Dermis microvascular lymphatic vessel endothelial cell (primary cell): ENCODE data around the gene TMEM182. TPM values are rescaled to one million over a fixed set of nuclear protein-coding genes. Genes with fewer than 3 reads are reported as not detected.

Source experiments
- DNase-seq, 2 donors: peaks; one replicate each; pipeline versions ENCODE4 v3.0.0 to v3.0.0-alpha.2; 2010; ENCODE audit warnings: low read depth in 2 of 2
- total RNA-seq: library from RNA; depleted of rRNA; stranded (reverse); fragments of >200 nt; gene quantifications from 2 replicates; pipeline ENCODE4 v1.2.1, GENCODE V29; 2014

Gene TMEM182
- total RNA-seq, 1 donor from 2014 or later: 0.39 TPM

DNA sequence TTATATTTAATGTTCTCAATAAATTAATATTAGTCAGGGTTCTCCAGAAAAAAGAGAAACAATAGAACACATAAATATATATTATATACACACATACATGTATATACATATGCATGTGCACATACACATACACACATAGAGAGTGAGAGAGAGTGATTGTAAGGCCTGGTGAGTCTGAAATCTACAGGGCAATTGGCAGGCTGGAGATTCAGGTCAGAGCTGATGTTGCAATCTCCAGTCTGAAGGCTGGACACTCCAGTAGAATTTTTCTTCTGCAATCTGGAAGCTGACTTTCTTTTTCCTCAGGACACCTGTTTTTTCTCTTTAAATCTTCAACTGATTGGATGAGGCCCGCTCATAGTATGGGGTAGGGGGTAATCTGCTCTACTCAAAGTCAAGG is 3.2 kb downstream of the TMEM182 start:
- DNase-seq: no peak

DNA sequence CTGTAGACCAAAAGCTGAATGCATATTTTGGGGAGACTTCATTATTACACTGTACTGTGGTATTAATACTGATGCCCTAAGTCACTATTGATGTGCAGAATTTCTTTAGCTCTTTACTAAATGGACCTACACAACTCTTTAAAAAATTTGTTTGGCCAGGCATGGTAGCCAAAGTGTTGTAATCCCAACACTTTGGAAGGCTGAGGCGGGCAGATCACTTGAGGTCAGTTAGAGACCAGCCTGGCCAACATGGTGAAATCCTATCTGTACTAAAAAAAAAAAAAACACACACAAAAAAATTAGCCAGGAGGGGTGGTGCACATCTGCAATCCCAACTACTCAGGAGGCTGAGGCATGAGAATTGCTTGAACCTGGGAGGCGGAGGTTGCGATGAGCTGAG is 6.4 kb downstream of the TMEM182 start:
- DNase-seq: no peak

- no peak for DNase-seq
Measured at GRCh38 chr2:102768892-102769291, 7.1 kb downstream of the TMEM182 start.

DNA sequence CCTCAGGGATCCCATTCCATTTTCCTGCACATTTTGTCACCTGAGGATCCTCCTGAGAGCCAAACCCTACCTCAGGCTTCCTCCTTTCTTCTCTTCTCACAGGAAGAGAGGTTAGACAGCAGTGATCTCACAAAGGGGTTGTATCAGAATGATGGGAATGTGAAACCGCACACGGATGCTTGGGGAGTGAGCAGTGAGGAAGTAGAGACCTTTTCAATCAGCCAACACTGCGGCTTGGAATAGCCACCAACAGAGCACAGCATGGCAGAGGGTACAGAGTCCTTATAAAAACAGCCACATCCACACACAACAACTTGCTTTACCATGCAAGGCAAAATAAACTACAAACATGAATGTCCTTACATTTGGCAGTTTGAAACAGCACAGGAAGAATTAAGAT is 8.7 kb downstream of the TMEM182 start:
- DNase-seq: no peak

DNA sequence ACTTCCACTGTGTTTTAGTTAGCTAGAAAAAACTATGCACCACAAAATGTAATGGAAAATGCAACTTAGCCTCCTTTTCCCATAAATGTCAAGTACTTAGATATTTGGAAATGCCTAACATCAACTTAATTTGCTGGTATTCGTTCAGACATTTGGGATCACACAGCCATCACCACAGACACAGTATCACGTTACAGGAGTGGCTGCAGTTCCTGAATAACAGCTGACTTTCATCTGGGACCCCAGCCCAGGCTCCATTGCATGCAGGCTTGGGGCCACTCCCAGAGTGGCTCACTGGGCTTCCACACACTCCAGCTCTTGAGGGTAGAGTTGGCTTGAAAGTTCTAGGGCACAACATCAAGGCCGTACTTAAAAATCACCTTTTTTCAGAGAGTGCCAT is 9.3 kb downstream of the TMEM182 start:
- no peak for DNase-seq

- no peak for DNase-seq
Measured at GRCh38 chr2:102772659-102773058, 10.8 kb downstream of the TMEM182 start.

GRCh38 chr2:102773149-102773705 is 11.4 kb downstream of the TMEM182 start:
- no peak for DNase-seq

GRCh38 chr2:102778260-102778659 is 16.4 kb downstream of the TMEM182 start:
- DNase-seq: no peak

GRCh38 chr2:102780467-102780866 is 18.6 kb downstream of the TMEM182 start:
- no peak for DNase-seq

DNA sequence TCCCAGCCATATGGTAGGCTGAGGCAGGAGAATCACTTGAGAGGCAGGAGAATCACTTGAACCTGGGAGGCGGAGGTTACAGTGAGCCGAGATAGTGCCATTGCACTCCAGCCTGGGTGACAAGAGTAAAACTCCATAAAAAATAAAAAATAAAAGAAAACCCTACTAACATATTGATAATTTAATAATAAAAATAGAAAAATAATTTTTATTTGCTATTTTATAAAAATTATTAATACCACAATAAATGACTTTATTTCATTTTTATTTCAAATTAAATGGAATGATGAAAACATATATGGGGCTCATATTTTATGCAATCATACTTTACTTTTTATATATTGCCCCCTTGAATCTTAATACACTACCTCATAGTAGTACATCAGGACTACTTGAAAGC is 20.4 kb downstream of the TMEM182 start:
- no peak for DNase-seq

DNA sequence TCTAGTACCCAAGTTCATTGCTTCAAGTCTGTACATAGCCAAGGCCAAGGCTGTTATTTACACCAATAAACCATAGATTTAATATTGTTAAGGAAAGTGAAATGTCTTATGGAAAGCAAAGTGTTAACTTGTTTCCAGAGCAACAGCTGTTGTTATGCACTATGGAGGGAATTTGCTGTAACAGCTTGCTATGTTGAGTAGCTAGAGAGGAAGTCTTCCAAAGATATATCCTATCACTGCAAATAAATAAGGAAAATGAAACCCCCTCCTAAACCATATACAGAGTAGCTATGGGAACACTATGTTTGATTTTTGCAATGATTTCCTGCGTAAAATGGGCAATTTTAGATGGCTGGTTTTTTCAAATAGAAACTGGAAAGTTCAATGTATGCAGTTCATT is 21.1 kb downstream of the TMEM182 start:
- no peak for DNase-seq

DNA sequence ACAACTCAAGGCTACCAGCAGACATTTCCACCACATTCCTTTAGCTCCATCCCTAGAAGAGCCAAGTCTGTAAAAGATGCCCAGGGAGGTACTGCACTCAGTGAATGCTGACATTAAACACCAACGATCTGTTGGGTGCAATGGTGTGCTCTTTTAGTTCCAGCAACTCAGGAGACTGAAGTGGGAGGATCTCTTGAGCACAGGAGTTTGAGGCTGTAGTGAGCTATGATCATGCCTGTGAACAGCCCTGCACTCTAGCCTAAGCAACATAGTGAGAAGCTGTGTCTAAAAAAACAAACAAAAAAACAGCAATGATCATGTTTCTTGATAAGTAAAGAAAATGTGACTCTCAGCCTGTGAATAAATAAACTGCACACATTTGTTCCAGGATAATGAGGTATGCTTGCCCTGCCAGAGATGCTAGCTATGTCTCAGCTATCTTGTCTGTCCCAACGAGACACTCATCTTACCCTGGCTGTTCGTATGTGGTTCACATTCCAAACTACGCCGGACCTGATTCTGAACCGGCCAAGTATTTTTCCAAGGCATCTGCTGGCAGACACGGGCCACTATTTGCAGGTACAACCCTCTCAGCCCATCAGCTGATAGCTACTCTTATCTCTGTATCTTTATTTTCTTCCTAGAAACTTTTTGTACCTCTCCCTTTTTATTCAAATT is 21.8 kb downstream of the TMEM182 start:
- DNase-seq: no peak

- DNase-seq: no peak
Measured at GRCh38 chr2:102784940-102785339, 23.1 kb downstream of the TMEM182 start.

- no peak for DNase-seq
Measured at GRCh38 chr2:102788216-102788884, 26.5 kb downstream of the TMEM182 start.

DNA sequence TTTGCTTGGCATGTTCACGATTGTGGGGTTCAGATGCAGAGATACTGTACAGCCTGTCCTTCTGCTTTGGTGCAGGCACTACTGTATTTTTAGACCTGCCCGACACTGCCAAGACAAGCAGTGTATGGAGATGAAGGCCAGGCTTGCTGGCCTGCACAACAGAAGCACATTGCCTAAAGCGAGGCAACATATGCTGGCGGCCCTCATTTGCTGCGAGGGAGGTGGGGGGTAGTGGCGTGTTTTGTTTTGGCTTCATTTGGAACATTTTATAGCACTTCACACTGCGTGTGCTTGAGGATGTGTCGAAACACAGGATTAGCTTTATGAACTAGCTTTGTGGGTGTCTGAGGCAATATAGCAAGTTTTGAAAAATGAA is 27.0 kb downstream of the TMEM182 start:
- no peak for DNase-seq

DNA sequence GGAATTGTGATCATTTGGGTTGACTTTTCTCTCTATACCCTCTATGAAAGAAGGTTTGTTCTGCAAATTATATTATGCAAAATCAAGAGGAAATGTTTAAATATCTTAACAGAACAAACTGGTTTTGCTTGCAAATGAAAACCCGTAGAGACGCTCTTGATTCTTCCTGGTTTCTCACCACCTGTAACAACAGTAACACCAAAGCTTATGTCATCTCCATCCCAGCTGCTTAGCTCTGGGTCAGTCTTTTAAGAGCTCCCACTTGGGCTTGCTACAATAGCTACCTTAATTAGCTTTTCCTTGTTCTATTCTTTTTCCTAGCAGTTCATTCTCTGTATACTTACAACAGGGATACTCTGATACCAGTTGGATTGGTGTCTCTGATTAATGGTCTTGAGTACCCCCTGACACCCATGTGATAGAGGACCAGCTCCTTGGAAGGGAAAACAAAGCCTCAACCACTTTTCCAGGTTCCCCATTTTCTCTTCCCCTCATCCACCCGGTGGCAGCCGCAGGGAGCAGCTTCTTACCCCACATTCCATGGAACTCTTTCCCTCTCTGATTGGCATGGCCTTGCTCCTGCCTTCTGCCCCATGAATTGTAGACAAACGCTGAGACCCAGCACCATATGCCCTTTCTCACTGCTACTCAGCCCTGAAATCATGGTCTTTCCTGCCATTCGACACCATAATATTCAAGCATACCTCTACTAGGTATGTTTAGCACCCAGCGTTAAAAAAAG is 27.7 kb downstream of the TMEM182 start:
- DNase-seq: no peak

DNA sequence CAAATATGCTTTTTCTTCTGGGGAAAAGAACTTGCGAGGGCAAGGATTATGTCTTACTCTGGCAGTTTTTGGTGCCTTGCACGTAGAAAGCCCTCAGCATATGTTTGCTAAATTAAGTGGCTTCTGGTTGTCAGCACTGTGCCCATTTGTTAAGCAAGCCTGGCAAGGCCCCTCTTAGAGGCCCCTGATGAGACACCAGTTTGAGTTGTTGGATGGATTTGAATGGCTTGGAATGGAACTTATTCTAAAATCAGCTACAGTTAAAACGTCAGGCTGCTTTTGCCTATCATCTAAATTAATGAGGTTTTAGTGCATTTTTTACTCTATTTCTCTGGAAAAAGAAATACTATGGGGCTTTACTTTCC is 28.2 kb downstream of the TMEM182 start:
- no peak for DNase-seq

DNA sequence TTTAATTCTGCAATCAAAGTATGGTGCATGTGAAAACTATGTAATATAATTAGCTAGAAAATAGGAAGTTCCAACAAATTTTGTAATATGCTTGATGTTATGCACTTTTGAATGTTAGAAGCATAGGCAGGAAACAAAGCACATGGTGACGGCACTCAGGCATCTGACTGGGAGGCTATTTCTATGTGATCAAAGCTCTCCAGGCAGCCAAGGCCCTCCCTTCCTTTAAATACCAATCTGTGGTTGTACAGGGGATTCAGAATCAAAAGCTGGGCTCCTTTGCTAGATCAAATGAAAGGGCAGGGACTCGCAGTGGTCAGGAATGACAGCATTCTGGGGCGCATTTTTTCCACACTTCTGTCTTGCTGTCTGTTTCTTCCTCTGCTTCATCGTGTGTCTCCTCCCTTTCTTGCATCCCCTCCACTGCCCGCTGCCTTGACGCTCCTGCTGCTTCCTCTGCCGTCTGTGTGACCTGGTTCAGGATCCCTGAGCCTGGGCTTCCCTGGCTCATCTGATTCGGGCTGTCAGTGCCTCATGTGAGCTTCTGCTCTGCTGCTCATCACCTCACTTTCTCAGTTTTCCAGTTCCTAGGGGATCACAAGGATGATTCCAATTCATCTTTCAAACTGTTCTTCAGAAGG is 30.9 kb downstream of the TMEM182 start:
- DNase-seq: no peak

DNA sequence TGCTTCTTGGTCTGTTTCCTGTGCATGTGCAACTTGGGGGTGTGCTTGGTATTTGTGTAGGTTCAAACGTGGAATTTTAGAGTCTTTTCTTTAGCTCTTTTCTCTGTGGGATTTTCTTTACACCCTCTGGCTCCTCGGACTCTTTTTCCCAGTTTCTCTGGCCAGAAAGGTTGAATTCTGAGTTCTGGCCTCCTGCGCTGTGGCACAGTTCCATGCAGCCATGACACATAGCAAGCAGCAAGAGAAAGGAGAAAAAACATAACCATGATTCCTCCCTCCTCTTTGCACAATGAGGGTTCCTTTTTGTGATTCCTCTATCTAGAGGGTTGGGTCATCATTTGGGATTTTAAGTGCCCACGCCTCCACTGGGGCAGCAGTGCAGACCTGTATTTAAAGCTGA is 33.8 kb downstream of the TMEM182 start:
- no peak for DNase-seq

DNA sequence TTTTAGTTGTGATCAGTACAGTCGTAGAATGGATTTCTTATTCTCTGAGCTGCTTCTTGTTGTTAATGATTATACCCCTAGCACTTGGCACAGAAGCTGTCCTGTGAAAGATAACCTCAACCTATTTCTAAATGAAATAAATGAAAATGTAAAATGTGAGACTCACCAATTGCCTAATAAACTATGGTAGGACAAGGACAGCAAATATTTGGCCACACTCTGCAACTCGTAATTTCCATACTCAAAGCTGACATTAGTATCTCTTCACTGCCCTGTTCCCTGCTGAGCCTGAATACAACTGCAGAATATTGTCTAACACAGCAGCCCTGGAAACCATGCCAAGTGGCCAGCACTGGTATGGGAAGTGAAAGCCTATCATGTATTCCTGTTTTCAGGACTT is 34.5 kb downstream of the TMEM182 start:
- no peak for DNase-seq

- DNase-seq: no peak
Measured at GRCh38 chr2:102797486-102797885, 35.7 kb downstream of the TMEM182 start.

- no peak for DNase-seq
Measured at GRCh38 chr2:102798181-102798580, 36.4 kb downstream of the TMEM182 start.
